GM10248 (cell line): ENCODE results near the gene IL22RA1.

ENCODE experiments used
- CTCF ChIA-PET: fragments of 300-600 bp; sonication (Branson Sonifier 250); formaldehyde crosslinking; extraction: SDS; loops from one replicate; lab custom pipeline; 2021; ENCODE audit warnings: antibody characterized with exemption; lab: Yijun Ruan, JAX
- POLR2A ChIA-PET: fragments of 350-650 bp; sonication (Branson Sonifier 250); formaldehyde crosslinking; extraction: SDS; loops from one replicate; lab custom pipeline; 2020; ENCODE audit warnings: antibody characterized with exemption; lab: Yijun Ruan, JAX
- DNase-seq: peaks from one replicate; pipeline ENCODE4 v3.0.0; 2012; ENCODE audit errors: extremely low spot score
- TF ChIP-seq, protein P1 (sequence below): IDR thresholded peaks from 2 replicates; pipeline ENCODE4 v1.5.1; 2012; ENCODE audit warnings: mild to moderate bottlenecking, low read depth; ENCODE audit errors: extremely low read depth, missing control alignments, control extremely low read depth

The IL22RA1 gene

DNA sequence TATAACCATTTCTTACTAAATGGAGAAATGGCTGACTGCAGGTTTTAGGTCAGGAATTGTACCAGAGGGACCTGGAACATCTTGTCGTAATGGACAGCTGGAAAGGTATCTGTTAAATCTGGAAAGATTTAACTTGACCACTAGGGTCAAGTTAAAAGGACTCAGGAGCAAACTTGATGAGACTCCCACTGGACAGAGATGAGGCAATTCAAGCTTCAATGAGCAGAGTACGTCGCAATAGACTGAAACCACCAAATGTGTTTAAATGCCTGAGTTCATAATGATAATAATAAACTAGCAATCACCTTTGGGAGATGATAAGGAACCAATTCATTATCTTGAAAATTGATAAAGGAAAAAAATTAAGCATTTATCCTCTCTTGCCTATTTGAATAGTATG lies 35.5 kb upstream of the IL22RA1 start:
- ChIA-PET POLR2A (no interaction called here), CTCF (interaction anchor here (1.1 to 2.6 kb wide), 7 partner anchors 10 to 28 kb away, joined by 3 to 11 read pairs (median 5); partner anchors contain the start of gene IFNLR1)
- TF ChIP-seq, protein P1, sequence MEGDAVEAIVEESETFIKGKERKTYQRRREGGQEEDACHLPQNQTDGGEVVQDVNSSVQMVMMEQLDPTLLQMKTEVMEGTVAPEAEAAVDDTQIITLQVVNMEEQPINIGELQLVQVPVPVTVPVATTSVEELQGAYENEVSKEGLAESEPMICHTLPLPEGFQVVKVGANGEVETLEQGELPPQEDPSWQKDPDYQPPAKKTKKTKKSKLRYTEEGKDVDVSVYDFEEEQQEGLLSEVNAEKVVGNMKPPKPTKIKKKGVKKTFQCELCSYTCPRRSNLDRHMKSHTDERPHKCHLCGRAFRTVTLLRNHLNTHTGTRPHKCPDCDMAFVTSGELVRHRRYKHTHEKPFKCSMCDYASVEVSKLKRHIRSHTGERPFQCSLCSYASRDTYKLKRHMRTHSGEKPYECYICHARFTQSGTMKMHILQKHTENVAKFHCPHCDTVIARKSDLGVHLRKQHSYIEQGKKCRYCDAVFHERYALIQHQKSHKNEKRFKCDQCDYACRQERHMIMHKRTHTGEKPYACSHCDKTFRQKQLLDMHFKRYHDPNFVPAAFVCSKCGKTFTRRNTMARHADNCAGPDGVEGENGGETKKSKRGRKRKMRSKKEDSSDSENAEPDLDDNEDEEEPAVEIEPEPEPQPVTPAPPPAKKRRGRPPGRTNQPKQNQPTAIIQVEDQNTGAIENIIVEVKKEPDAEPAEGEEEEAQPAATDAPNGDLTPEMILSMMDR, result no peak
- no peak for DNase-seq

DNA sequence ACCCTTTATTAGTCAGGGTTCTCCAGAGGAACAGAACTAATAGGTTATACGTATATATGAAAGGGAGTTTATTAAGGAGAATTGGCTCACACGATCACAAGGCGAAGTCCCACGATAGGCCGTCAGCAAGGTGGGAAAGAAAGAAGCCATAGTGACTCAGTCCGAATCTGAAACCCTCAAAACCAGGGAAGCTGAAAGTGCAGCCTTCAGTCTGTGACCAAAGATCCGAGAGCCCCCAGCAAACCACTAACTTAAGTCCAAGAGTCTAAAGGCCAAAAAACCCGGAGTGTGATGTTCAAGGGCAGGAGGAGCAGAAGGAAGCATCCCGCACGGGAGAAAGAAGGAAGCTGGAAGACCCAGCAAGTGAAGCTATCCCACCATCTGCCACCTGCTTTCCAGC lies 34.2 kb upstream of the IL22RA1 start:
- TF ChIP-seq, protein P1, result no peak
- ChIA-PET POLR2A (interaction anchor here (1.5 kb wide), 1 partner anchor 8 kb away, joined by 3 read pairs; no protein-coding TSS in a partner anchor), CTCF (interaction anchor here (2.6 kb wide), 1 partner anchor 27 kb away, joined by 11 read pairs; no protein-coding TSS in a partner anchor)
- DNase-seq, result no peak

DNA sequence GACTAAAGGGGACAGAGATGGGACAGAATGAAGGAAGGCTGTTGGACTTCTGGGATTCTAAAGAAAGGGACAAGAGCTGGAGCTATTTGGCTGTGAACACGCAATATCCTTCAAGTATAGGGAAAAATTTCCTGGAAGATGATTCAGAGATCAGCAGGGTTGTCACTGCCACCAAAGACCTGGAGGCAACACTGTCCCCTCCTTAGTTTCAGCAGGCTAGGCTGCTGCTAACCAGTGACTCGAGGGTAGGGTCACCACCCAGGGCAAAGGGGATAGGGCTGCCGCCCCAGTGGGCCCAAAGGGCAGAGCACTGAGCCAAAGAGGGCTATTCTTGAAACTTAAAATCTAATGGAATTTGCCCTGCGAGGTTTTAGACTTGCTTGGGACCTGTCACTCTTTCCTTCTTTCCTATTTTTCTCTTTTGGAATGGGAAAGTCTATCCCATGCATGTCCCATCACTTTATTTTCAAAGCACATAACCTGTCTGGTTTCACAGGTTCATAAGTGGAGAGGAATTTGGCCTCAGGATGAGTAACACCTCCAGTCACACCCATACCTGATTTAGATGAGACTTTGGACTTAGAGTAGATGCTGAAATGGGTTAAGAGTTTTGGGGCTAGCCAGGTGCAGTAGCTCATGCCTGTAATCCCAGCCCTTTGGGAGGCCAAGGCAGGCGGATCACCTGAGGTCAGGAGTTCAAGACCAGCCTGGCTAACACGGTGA lies 32.3 kb upstream of the IL22RA1 start:
- ChIA-PET CTCF (interaction anchor here (0.8 kb wide), 1 partner anchor 25 kb away, joined by 3 read pairs; no protein-coding TSS in a partner anchor), POLR2A (no interaction called here)
- no peak for DNase-seq
- TF ChIP-seq, protein P1, result no peak

DNA sequence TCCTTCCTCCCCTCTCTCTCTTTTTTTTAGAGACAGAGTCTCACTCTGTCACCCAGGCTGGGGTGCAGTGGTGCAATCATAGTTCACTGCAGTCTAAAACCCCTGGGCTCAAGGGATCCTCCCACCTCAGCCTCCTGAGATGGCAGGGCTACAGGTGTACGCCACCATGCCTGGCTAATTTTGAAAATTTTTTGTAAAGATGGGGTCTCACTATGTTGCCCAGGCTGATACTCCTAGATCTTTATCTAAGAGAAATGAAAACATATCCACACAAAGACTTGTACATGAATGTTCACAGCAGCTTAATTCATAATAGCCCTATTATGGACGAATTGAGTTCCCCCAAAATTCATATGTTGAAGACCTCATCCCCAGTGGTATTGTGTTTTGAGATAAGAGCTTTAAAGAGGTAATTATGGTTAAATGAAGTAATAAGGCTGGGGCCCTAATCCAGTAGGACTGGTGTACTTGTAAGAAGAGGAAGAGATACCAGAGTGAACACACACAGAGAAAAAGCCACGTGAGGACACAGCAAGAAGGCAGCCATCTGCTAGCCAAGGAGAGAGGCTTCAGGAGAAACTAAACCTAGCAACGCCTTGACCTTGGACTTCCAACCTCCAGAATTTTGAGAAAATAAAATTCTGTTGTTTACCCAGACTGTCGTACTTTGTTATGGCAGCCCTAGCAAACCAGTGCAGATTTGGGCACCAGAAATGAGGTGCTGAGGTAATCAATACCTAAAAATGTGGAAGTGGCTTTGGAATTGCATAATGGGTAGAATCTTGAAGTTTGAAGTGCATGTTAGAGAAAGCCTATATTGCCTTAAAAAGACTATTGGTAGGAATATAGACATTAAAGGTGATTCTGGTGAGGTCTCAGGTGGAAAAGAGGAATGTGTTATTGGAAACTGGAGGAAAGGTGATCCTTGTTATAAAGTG lies 31.0 kb upstream of the IL22RA1 start:
- no peak for DNase-seq
- TF ChIP-seq, protein P1, result no peak
- ChIA-PET CTCF (interaction anchor here (2.9 kb wide), 1 partner anchor 23 kb away, joined by 13 read pairs; no protein-coding TSS in a partner anchor), POLR2A (interaction anchor here (0.5 kb wide), 1 partner anchor 246 kb away, joined by 4 read pairs; no protein-coding TSS in a partner anchor)

DNA sequence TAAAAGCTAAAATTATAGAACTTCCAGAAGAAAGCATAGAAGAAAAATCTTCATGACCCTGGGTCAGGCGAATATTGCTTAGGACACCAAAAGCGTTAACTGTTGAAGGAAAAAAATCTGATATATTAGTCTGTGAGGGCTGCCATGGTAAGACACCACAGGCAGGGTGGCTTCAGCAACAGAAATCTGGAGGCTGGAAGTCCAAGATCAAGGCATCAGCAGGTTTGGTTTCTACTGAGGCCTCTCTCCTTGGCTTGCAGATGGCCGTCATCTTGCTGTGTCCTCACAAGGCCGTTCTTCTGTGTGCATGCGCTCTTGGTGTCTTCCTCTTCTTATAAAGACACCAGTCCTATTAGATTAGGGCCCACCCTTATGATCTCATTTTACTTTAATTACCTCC lies 29.7 kb upstream of the IL22RA1 start:
- no peak for DNase-seq
- ChIA-PET CTCF (interaction anchor here (0.8 to 2.9 kb wide), 9 partner anchors 14 to 219 kb away, joined by 3 to 13 read pairs (median 3); partner anchors contain the start of gene IFNLR1), POLR2A (no interaction called here)
- TF ChIP-seq, protein P1, result no peak

DNA sequence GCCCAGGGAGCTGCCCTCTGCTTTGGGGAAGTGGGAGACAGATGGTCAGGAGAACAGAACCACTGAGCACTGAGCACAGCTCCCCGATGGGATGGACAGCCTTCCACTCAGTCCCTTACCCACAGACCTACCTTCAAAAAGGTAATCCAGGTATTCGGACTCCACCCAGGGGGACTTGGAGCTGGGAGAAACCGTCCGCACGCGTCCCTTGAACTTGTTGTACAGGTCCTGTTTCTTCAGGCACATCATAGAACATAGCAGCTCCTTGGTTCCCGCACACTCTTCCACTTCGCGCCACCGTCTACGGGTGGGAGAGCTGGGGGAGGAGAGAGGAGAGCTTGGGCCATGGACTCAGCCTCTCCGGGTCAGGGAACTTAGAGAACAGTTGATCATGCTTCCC lies 26.3 kb upstream of the IL22RA1 start:
- POLR2A ChIA-PET, result interaction anchor here (0.6 to 1.1 kb wide), 2 partner anchors 8 to 37 kb away, joined by 3 to 7 read pairs; no protein-coding TSS in a partner anchor
- no peak for DNase-seq
- CTCF ChIA-PET, result interaction anchor here (0.9 to 3.5 kb wide), 5 partner anchors 19 to 416 kb away, joined by 3 to 18 read pairs (median 4); no protein-coding TSS in a partner anchor
- TF ChIP-seq, protein P1, result no peak
